GM18868 (cell line): ENCODE measurements around the gene ENTPD8.
A peak's percentile ranks its signal among the peaks of the same experiment; 100 is the strongest.

Source experiments
- ATAC-seq: cut with Tn5 transposase; IDR thresholded peaks from one replicate; pipeline ENCODE4 v1.9.1; 2021; ENCODE audit warnings: mild to moderate bottlenecking, moderate library complexity; ENCODE audit not compliant: unreplicated experiment

The ENTPD8 gene

GRCh38 chr9:137448602-137448962, 7.4 kb upstream of the ENTPD8 start:
- no peak for ATAC-seq

- no peak for ATAC-seq
Measured at GRCh38 chr9:137447722-137448601, 6.8 kb upstream of the ENTPD8 start.

- ATAC-seq, result no peak
Measured at GRCh38 chr9:137446851-137447471, 5.8 kb upstream of the ENTPD8 start.

GRCh38 chr9:137445930-137446431, 4.8 kb upstream of the ENTPD8 start:
- no peak for ATAC-seq

- ATAC-seq, result peak; percentile 50
Measured at GRCh38 chr9:137445275-137445807, 4.2 kb upstream of the ENTPD8 start.

- no peak for ATAC-seq
Measured at GRCh38 chr9:137444106-137444790, 3.1 kb upstream of the ENTPD8 start.

GRCh38 chr9:137441935-137442321, 771 bp upstream of the ENTPD8 start:
- no peak for ATAC-seq

GRCh38 chr9:137439158-137439714, 1.9 kb downstream of the ENTPD8 start:
- ATAC-seq, result no peak

GRCh38 chr9:137438591-137439157, 2.5 kb downstream of the ENTPD8 start:
- no peak for ATAC-seq

GRCh38 chr9:137437691-137438590, 3.2 kb downstream of the ENTPD8 start:
- ATAC-seq, result no peak

GRCh38 chr9:137436761-137437600, 4.2 kb downstream of the ENTPD8 start:
- ATAC-seq, result no peak

- ATAC-seq, result no peak
Measured at GRCh38 chr9:137435980-137436760, 5.0 kb downstream of the ENTPD8 start.

GRCh38 chr9:137435381-137435891, 5.7 kb downstream of the ENTPD8 start:
- no peak for ATAC-seq

GRCh38 chr9:137434498-137435380, 6.4 kb downstream of the ENTPD8 start:
- no peak for ATAC-seq

- ATAC-seq, result no peak
Measured at GRCh38 chr9:137433916-137434431, 7.2 kb downstream of the ENTPD8 start.

GRCh38 chr9:137433349-137433915, 7.7 kb downstream of the ENTPD8 start:
- no peak for ATAC-seq
